HEK293 (cell line): ENCODE data around the gene LHFPL3.

Experiments used
- CTCF ChIA-PET: fragments of 350-600 bp; formaldehyde crosslinking; extraction: SDS; loops from one replicate; lab custom pipeline; 2021; ENCODE audit warnings: antibody characterized with exemption; lab: Yijun Ruan, JAX
- POLR2A ChIA-PET: fragments of 300-600 bp; formaldehyde crosslinking; extraction: SDS; loops from one replicate; lab custom pipeline; 2020; ENCODE audit warnings: antibody characterized with exemption, inconsistent platforms; lab: Yijun Ruan, JAX
- H3K27ac ChIP-seq: fragments of 200-500 bp; sonication (Bioruptor generic); 2 replicates; pipeline ENCODE4 v1.5.1; 2014; ENCODE audit warnings: low read depth, low read length, control low read depth, inconsistent platforms; ENCODE audit errors: extremely low read depth
- H3K36me3 ChIP-seq, 2 experiments: fragments of 200-500 bp in 1 of 2; sonication (Bioruptor generic) in 1 of 2; 1 replicate in 1 of 2; 2 replicates in 1 of 2; pipeline ENCODE4 v1.5.1; 2014 to 2017; ENCODE audit warnings: inconsistent platforms in 2 of 2, low read length in 2 of 2; ENCODE audit not compliant: control insufficient read depth in 2 of 2, insufficient read depth in 1 of 2
- H3K4me1 ChIP-seq: fragments of 200-500 bp; sonication (Bioruptor generic); 2 replicates; pipeline ENCODE4 v1.5.1; 2014; ENCODE audit warnings: mild to moderate bottlenecking, low read length, inconsistent platforms; ENCODE audit not compliant: control insufficient read depth, insufficient read depth
- H3K4me3 ChIP-seq: 2 replicates; pipeline ENCODE4 v1.5.1; 2011; ENCODE audit warnings: low read depth, mild to moderate bottlenecking, control low read depth, low read length, moderate library complexity
- H3K9me3 ChIP-seq: fragments of 200-500 bp; sonication (Bioruptor generic); 2 replicates; pipeline ENCODE4 v1.5.1; 2014; ENCODE audit warnings: low read depth, low read length, inconsistent platforms; ENCODE audit not compliant: control insufficient read depth, insufficient read depth
- BCL11A ChIP-seq: fragments of 450-650 bp; formaldehyde crosslinking; IDR thresholded peaks from 2 replicates; pipeline ENCODE4 v1.5.1; 2016; ENCODE audit warnings: low read depth, missing biosample characterization, missing genetic modification characterization
- ZNF155 ChIP-seq: fragments of 450-650 bp; formaldehyde crosslinking; IDR thresholded peaks from 2 replicates; pipeline ENCODE4 v1.5.1; 2016; ENCODE audit warnings: missing biosample characterization, missing genetic modification characterization
- ZNF221 ChIP-seq: fragments of 450-650 bp; formaldehyde crosslinking; IDR thresholded peaks from 2 replicates; pipeline ENCODE4 v1.5.1; 2017; ENCODE audit warnings: missing biosample characterization, missing genetic modification characterization, borderline replicate concordance
- ZNF433 ChIP-seq: fragments of 450-650 bp; formaldehyde crosslinking; IDR thresholded peaks from 2 replicates; pipeline ENCODE4 v1.5.1; 2016; ENCODE audit warnings: missing biosample characterization, missing genetic modification characterization, low read depth
- ZNF488 ChIP-seq: fragments of 450-650 bp; formaldehyde crosslinking; IDR thresholded peaks from 2 replicates; pipeline ENCODE4 v1.5.1; 2016; ENCODE audit warnings: missing biosample characterization, missing genetic modification characterization
- ZNF510 ChIP-seq: fragments of 450-650 bp; formaldehyde crosslinking; IDR thresholded peaks from 2 replicates; pipeline ENCODE4 v1.5.1; 2018; ENCODE audit warnings: mild to moderate bottlenecking, missing genetic modification characterization, missing biosample characterization; ENCODE audit not compliant: insufficient replicate concordance
- ZNF621 ChIP-seq: fragments of 450-650 bp; formaldehyde crosslinking; IDR thresholded peaks from 2 replicates; pipeline ENCODE4 v1.5.1; 2017; ENCODE audit warnings: missing biosample characterization, missing genetic modification characterization
- ZNF626 ChIP-seq: fragments of 450-650 bp; sonication (Bioruptor Pico); formaldehyde crosslinking; IDR thresholded peaks from 2 replicates; pipeline ENCODE4 v1.5.1; 2018; ENCODE audit warnings: missing biosample characterization, missing genetic modification characterization, inconsistent platforms
- ZNF776 ChIP-seq: fragments of 450-650 bp; formaldehyde crosslinking; IDR thresholded peaks from 2 replicates; pipeline ENCODE4 v1.5.0; 2017; ENCODE audit warnings: missing biosample characterization, missing genetic modification characterization, borderline replicate concordance
- ZNF792 ChIP-seq: fragments of 450-650 bp; formaldehyde crosslinking; IDR thresholded peaks from 2 replicates; pipeline ENCODE4 v1.5.1; 2016; ENCODE audit warnings: missing biosample characterization, missing genetic modification characterization
- TF ChIP-seq, protein P1 (sequence below): fragments of 450-650 bp; formaldehyde crosslinking; conservative IDR thresholded peaks from 2 replicates; pipeline ENCODE4 v1.5.1; 2016; ENCODE audit warnings: low read depth, missing biosample characterization, missing genetic modification characterization
- TF ChIP-seq, protein P2 (sequence below): fragments of 450-650 bp; formaldehyde crosslinking; IDR thresholded peaks from 2 replicates; pipeline ENCODE4 v1.5.1; 2016; ENCODE audit warnings: missing biosample characterization, missing genetic modification characterization
- TF ChIP-seq, protein P3 (sequence below): sonication (generic); formaldehyde crosslinking; IDR thresholded peaks from 2 replicates; pipeline ENCODE4 v1.8.1; 2022; ENCODE audit warnings: mild to moderate bottlenecking, moderate library complexity, missing genetic modification reagents
- TF ChIP-seq, protein P4 (sequence below): fragments of 450-650 bp; formaldehyde crosslinking; IDR thresholded peaks from 2 replicates; pipeline ENCODE4 v1.5.1; 2016; ENCODE audit warnings: missing biosample characterization, missing genetic modification characterization
- TF ChIP-seq, protein P5 (sequence below): fragments of 450-650 bp; formaldehyde crosslinking; conservative IDR thresholded peaks from 2 replicates; pipeline ENCODE4 v1.5.1; 2016; ENCODE audit warnings: low read depth, missing biosample characterization, missing genetic modification characterization

The LHFPL3 gene

GRCh38 chr7:104306793-104307192 lies 21.6 kb upstream of the LHFPL3 start (continued):
- TF ChIP-seq, protein P1, sequence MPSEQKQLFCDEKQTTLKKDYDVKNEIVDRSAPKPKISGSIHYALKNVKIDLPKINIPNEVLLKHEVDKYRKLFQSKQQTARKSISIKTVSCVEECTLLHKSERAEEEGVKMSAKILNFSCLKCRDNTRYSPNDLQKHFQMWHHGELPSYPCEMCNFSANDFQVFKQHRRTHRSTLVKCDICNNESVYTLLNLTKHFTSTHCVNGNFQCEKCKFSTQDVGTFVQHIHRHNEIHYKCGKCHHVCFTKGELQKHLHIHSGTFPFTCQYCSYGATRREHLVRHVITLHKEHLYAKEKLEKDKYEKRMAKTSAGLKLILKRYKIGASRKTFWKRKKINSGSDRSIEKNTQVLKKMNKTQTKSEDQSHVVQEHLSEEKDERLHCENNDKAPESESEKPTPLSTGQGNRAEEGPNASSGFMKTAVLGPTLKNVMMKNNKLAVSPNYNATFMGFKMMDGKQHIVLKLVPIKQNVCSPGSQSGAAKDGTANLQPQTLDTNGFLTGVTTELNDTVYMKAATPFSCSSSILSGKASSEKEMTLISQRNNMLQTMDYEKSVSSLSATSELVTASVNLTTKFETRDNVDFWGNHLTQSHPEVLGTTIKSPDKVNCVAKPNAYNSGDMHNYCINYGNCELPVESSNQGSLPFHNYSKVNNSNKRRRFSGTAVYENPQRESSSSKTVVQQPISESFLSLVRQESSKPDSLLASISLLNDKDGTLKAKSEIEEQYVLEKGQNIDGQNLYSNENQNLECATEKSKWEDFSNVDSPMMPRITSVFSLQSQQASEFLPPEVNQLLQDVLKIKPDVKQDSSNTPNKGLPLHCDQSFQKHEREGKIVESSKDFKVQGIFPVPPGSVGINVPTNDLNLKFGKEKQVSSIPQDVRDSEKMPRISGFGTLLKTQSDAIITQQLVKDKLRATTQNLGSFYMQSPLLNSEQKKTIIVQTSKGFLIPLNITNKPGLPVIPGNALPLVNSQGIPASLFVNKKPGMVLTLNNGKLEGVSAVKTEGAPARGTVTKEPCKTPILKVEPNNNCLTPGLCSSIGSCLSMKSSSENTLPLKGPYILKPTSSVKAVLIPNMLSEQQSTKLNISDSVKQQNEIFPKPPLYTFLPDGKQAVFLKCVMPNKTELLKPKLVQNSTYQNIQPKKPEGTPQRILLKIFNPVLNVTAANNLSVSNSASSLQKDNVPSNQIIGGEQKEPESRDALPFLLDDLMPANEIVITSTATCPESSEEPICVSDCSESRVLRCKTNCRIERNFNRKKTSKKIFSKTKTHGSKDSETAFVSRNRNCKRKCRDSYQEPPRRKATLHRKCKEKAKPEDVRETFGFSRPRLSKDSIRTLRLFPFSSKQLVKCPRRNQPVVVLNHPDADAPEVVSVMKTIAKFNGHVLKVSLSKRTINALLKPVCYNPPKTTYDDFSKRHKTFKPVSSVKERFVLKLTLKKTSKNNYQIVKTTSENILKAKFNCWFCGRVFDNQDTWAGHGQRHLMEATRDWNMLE (tag by site-specific recombination), result no peak

DNA sequence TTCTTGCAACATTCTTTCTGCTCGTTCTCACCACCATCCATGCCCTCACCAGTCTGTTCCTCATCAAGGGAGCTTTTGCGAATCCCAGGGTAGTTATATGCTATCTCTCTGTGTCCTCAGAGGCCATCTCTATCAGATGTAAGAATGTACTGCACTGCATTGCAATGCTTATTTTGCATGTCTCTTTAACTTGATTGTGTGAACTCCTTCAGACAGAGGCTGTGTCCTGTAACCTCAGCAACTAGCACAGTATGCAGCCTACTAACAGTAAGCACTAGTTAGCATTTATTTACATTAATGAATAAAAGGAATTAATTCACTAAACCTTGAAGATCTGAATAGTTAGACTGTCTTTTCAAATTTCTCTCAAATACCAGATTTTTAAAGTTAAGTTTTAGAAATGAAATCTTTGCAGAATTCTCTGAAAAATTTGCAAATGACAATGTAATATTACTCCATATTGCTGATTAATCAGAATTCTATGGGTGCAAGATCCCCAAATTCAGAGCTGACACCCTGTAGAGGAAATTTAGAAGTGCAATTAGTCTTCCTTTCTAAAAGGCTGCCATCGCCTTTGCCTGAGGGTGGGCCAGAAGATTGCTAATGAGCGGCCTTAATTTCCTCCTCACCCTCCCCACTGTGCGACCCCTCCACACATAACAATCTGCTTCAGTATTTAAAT lies 10.3 kb upstream of the LHFPL3 start:
- no peaks in the 10 kb centered on the region for H3K4me1 ChIP-seq
- POLR2A ChIA-PET, result no interaction called here
- TF ChIP-seq ZNF221 (tag by site-specific recombination) (no peak), ZNF792 (tag by site-specific recombination) (no peak), ZNF626 (tag by site-specific recombination) (no peak), ZNF776 (no peak), ZNF621 (no peak), ZNF433 (tag by site-specific recombination) (no peak), BCL11A (tag by site-specific recombination) (no peak), ZNF155 (no peak), ZNF488 (tag by site-specific recombination) (no peak), ZNF510 (no peak)
- TF ChIP-seq, protein P2, sequence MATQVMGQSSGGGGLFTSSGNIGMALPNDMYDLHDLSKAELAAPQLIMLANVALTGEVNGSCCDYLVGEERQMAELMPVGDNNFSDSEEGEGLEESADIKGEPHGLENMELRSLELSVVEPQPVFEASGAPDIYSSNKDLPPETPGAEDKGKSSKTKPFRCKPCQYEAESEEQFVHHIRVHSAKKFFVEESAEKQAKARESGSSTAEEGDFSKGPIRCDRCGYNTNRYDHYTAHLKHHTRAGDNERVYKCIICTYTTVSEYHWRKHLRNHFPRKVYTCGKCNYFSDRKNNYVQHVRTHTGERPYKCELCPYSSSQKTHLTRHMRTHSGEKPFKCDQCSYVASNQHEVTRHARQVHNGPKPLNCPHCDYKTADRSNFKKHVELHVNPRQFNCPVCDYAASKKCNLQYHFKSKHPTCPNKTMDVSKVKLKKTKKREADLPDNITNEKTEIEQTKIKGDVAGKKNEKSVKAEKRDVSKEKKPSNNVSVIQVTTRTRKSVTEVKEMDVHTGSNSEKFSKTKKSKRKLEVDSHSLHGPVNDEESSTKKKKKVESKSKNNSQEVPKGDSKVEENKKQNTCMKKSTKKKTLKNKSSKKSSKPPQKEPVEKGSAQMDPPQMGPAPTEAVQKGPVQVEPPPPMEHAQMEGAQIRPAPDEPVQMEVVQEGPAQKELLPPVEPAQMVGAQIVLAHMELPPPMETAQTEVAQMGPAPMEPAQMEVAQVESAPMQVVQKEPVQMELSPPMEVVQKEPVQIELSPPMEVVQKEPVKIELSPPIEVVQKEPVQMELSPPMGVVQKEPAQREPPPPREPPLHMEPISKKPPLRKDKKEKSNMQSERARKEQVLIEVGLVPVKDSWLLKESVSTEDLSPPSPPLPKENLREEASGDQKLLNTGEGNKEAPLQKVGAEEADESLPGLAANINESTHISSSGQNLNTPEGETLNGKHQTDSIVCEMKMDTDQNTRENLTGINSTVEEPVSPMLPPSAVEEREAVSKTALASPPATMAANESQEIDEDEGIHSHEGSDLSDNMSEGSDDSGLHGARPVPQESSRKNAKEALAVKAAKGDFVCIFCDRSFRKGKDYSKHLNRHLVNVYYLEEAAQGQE (tag by site-specific recombination), result no peak
- TF ChIP-seq, protein P3, sequence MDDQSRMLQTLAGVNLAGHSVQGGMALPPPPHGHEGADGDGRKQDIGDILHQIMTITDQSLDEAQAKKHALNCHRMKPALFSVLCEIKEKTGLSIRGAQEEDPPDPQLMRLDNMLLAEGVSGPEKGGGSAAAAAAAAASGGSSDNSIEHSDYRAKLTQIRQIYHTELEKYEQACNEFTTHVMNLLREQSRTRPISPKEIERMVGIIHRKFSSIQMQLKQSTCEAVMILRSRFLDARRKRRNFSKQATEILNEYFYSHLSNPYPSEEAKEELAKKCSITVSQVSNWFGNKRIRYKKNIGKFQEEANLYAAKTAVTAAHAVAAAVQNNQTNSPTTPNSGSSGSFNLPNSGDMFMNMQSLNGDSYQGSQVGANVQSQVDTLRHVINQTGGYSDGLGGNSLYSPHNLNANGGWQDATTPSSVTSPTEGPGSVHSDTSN (CRISPR knock-in tag), result no peak
- TF ChIP-seq, protein P4, sequence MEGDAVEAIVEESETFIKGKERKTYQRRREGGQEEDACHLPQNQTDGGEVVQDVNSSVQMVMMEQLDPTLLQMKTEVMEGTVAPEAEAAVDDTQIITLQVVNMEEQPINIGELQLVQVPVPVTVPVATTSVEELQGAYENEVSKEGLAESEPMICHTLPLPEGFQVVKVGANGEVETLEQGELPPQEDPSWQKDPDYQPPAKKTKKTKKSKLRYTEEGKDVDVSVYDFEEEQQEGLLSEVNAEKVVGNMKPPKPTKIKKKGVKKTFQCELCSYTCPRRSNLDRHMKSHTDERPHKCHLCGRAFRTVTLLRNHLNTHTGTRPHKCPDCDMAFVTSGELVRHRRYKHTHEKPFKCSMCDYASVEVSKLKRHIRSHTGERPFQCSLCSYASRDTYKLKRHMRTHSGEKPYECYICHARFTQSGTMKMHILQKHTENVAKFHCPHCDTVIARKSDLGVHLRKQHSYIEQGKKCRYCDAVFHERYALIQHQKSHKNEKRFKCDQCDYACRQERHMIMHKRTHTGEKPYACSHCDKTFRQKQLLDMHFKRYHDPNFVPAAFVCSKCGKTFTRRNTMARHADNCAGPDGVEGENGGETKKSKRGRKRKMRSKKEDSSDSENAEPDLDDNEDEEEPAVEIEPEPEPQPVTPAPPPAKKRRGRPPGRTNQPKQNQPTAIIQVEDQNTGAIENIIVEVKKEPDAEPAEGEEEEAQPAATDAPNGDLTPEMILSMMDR (tag by site-specific recombination), result no peak
- TF ChIP-seq, protein P5, sequence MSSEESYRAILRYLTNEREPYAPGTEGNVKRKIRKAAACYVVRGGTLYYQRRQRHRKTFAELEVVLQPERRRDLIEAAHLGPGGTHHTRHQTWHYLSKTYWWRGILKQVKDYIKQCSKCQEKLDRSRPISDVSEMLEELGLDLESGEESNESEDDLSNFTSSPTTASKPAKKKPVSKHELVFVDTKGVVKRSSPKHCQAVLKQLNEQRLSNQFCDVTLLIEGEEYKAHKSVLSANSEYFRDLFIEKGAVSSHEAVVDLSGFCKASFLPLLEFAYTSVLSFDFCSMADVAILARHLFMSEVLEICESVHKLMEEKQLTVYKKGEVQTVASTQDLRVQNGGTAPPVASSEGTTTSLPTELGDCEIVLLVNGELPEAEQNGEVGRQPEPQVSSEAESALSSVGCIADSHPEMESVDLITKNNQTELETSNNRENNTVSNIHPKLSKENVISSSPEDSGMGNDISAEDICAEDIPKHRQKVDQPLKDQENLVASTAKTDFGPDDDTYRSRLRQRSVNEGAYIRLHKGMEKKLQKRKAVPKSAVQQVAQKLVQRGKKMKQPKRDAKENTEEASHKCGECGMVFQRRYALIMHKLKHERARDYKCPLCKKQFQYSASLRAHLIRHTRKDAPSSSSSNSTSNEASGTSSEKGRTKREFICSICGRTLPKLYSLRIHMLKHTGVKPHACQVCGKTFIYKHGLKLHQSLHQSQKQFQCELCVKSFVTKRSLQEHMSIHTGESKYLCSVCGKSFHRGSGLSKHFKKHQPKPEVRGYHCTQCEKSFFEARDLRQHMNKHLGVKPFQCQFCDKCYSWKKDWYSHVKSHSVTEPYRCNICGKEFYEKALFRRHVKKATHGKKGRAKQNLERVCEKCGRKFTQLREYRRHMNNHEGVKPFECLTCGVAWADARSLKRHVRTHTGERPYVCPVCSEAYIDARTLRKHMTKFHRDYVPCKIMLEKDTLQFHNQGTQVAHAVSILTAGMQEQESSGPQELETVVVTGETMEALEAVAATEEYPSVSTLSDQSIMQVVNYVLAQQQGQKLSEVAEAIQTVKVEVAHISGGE (tag by site-specific recombination), result no peak
- H3K4me3 ChIP-seq, result no peak overlapping the region
- H3K27ac ChIP-seq, result no peak overlapping the region
- CTCF ChIA-PET, result interaction anchor here (0.6 kb wide), 1 partner anchor 86 kb away, joined by 3 read pairs; no protein-coding TSS in a partner anchor
- H3K36me3 ChIP-seq, result no peaks in the 10 kb centered on the region
- H3K9me3 ChIP-seq, result no peaks in the 10 kb centered on the region
